ENCODE data around the gene ATG16L1.

Gene ATG16L1

GRCh38 chr2:233260661-233261060, 9.2 kb downstream of the ATG16L1 start:
- DNase-seq (ENCODE audit: low spot score), result no peak

- no peak for DNase-seq (ENCODE audit: low spot score)
Observed at GRCh38 chr2:233261819-233262555, 10.5 kb downstream of the ATG16L1 start.

- no peak for DNase-seq (ENCODE audit: low spot score)
Observed at GRCh38 chr2:233262562-233262961, 11.1 kb downstream of the ATG16L1 start.

- DNase-seq (ENCODE audit: low spot score), result no peak
Observed at GRCh38 chr2:233263045-233263570, 11.6 kb downstream of the ATG16L1 start.

- no peak for DNase-seq (ENCODE audit: low spot score)
Observed at GRCh38 chr2:233264667-233265066, 13.2 kb downstream of the ATG16L1 start.

GRCh38 chr2:233265899-233266431, 14.5 kb downstream of the ATG16L1 start:
- no peak for DNase-seq (ENCODE audit: low spot score)

- DNase-seq (ENCODE audit: low spot score), result no peak
Observed at GRCh38 chr2:233266481-233266880, 15.0 kb downstream of the ATG16L1 start.

GRCh38 chr2:233267516-233268245, 16.2 kb downstream of the ATG16L1 start:
- no peak for DNase-seq (ENCODE audit: low spot score)

- no peak for DNase-seq (ENCODE audit: low spot score)
Observed at GRCh38 chr2:233270366-233270765, 18.9 kb downstream of the ATG16L1 start.

- DNase-seq (ENCODE audit: low spot score), result no peak
Observed at GRCh38 chr2:233270951-233271350, 19.5 kb downstream of the ATG16L1 start.

- DNase-seq (ENCODE audit: low spot score), result no peak
Observed at GRCh38 chr2:233271693-233272092, 20.2 kb downstream of the ATG16L1 start.

GRCh38 chr2:233273120-233273519, 21.6 kb downstream of the ATG16L1 start:
- DNase-seq (ENCODE audit: low spot score), result no peak

GRCh38 chr2:233275223-233275622, 23.8 kb downstream of the ATG16L1 start:
- no peak for DNase-seq (ENCODE audit: low spot score)

- no peak for DNase-seq (ENCODE audit: low spot score)
Observed at GRCh38 chr2:233278921-233279320, 27.4 kb downstream of the ATG16L1 start.

- no peak for DNase-seq (ENCODE audit: low spot score)
Observed at GRCh38 chr2:233280114-233280693, 28.7 kb downstream of the ATG16L1 start.

- no peak for DNase-seq (ENCODE audit: low spot score)
Observed at GRCh38 chr2:233281553-233281952, 30.1 kb downstream of the ATG16L1 start.

GRCh38 chr2:233281992-233282603, 30.6 kb downstream of the ATG16L1 start:
- DNase-seq (ENCODE audit: low spot score), result no peak

GRCh38 chr2:233285921-233286320, 34.4 kb downstream of the ATG16L1 start:
- no peak for DNase-seq (ENCODE audit: low spot score)

GRCh38 chr2:233287871-233288270, 36.4 kb downstream of the ATG16L1 start:
- no peak for DNase-seq (ENCODE audit: low spot score)

GRCh38 chr2:233288663-233289062, 37.2 kb downstream of the ATG16L1 start:
- DNase-seq (ENCODE audit: low spot score), result no peak

GRCh38 chr2:233289648-233290047, 38.2 kb downstream of the ATG16L1 start:
- no peak for DNase-seq (ENCODE audit: low spot score)
